Right ventricle myocardium superior (tissue), 1 donor: ENCODE results near the gene ALX4. TPM values are rescaled to one million over a fixed set of nuclear protein-coding genes. Genes with fewer than 3 reads are reported as not detected.

ENCODE experiments used
- ATAC-seq: fragments of 200-7000 bp; cut with Tn5 transposase; one replicate; pipeline ENCODE4 v1.9.1; 2020; ENCODE audit warnings: mild to moderate bottlenecking; ENCODE audit not compliant: poor library complexity
- DNase-seq: peaks from one replicate; pipeline ENCODE4 v3.0.0-alpha.2; 2020
- intact Hi-C: fragments of 100-400 bp; cut with DNase I; formaldehyde crosslinking; loops from one replicate; pipeline ENCODE4 v1.11.2; 2022
- total RNA-seq: library from RNA; stranded (reverse); fragmentation: NEBNext Ultra II Directional; extraction: Animal tissue kit (Norgen Biotek cat#: 25700); gene quantifications from one replicate; pipeline ENCODE4 v1.2.1, GENCODE V29; 2021
- donor health status: DM: no; HTN: yes; CAD: no; lungs with severe emphysema.

Gene ALX4
- total RNA-seq, 1 donor from 2014 or later, result 0.03 TPM

DNA sequence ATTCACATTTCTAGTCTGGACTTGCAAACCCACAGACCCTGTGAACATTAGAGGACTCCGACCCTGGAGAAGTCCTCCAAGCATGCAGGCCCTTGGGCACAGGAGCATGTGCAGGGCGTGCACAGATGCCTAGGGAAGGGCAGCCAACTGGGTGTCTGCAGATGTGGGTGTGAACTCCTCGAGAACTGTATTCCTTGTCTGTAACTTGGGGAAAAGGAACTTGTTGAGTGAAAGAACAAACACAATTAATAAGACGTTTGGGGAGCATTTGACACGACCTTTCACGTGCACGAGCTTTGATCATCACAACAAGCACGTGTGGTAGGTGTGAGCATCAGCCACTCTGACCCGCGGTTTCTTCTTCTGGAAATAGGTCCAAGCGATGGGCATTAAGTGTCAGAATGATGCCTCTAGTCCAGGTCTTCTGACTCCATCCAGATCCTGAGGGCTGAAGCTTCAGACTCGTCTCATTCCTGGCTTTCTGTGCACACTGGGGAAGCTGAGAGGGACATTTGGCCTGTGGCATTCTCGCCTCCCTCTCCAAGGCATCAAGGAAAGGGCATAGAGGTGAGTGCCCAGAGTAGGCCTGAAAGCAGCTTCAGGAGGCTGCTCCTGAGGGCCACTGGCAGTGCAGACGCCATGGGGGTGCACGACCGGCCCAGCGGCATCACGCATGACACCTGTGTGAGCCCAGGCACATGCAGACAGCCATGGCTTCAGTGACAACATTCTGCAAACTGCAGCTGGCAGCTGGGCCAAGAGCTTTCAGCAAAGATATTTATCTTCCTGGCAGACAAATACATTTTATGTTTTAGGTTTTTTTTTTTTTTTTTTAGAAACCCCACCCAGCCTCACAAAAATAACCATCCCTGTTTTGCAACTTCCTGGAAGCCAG is 32.5 kb downstream of the ALX4 start:
- intact Hi-C loops, result no loop called here
- no peak for ATAC-seq
- DNase-seq, result no peak

DNA sequence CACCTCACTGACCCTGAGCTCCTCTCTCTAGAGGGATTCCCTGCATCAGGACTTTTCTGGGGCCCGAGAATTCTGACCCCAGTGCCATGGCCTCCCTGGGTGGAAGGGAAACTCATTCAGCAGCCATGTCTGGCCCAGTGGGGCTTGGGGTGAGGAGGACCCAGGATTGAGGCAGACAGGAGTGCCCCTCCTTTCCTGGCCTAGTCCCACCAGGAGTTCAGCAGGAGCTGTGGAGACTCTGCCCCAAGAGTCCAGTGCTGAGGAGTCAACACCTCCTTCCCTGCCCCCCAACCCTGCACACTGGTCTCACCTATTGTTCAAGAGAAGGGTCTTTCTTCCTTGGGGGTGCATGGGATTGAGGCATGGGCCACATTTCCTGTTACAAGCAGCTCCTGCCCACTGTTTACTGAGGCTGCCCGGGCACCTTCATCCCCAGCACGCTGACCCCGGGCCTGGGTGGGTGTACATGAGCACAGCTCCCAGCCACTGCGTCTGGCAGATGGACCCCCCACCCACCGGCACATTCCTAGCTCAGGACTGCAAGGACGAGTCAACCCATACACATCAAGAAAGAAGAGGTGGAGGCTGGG is 33.9 kb downstream of the ALX4 start:
- no peak for ATAC-seq
- DNase-seq, result no peak
- intact Hi-C loops, result no loop called here

DNA sequence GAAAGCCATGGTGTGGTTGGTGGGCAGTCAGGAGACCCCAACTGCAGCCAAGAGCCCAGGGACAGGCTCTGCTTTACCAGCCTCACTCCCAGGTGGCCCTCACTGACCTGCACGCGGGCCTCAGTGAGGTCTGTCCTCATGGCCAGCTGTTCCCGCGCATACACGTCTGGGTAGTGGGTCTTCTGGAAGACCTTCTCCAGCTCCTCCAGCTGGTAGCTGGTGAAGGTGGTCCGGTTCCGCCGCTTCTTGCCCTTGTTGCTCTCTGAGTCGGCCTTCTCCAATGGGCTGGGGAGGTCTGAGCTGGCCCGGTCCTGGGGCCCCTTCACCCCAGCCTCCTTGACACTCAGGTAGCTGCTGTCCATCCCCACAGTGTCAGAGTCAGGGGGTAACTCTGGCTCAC is 34.7 kb downstream of the ALX4 start:
- intact Hi-C loops, result no loop called here
- no peak for DNase-seq
- no peak for ATAC-seq

DNA sequence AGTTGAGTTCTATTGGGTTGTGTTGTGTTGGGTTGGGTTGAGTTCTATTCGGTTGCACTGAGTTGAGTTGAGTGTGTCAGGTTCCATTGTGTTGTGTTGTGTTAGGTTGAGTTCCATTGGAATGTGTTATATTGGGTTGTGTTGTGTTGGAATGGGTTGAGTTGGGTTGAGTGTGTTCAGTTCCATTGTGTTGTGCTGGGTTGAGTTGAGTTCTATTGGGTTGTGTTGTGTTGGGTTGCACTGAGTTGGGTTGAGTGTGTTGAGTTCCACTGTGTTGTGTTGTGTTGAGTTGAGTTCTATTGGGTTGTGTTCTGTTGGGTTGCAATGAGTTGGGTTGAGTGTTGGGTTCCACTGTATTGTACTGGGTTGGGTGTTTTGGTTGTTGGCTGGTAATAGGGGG is 35.5 kb downstream of the ALX4 start:
- DNase-seq, result no peak
- ATAC-seq, result no peak
- intact Hi-C loops, result no loop called here

DNA sequence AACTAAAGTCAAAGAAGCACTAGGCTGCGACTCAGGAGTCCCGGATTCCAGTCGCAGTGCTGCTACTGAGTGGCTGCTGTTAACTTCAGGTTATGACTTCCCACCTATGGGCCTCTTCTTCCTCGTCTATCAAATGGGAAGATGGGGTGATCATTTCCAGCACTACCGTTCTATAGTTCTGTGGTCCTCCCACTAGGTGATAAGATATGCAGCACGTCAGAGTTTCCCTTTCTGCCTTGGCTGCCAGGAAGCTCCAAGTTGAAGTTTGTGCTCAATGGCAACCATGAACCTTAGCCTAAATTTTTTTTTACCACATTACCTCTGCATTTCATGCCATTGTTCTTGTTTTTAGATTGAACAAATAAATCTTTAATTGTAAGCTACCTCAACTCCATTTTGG is 38.7 kb downstream of the ALX4 start:
- intact Hi-C loops, result no loop called here
- ATAC-seq (no peak), DNase-seq (no peak)

DNA sequence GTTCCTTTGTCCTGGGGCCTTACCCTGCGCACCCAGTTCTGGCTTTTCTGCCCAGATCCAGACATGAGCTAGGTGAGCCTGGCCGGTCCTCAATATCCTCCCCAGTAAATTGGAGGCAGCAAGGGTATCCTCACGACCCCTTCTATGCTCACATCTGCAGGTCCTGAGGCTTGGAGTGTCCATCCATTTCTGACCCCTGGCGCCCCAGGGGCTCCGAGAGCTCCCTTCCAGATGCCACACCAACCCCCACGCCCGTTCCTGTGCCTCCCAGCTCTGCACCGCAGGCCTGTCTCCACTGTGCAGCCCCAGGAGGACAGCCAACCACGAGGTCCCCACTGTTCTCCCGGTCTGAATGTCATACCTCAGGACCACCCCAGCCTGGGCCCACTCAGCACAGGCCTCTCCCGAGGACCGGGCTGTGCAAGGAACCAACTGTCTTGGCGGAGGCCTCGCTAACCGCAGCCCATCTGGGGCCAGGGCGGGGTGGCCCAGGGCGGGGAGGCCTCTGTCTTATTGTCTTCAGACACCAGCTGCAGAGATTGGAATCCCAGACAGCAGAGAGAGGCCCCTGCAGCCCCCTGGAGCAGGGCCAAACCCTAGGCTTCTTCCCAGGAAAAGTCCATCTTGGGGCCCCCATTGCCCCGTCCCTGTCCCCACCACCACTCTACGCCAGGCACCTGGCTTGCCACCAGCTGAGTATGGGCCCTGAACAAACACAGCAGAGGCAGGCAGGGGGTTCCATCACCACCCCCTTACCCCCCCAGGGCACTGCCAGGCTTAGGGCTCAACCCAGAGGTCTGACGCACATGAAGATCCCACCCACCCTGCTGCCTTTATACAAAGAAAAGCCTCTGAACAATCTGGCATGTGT is 39.3 kb downstream of the ALX4 start:
- no peak for DNase-seq
- ATAC-seq, result no peak
- intact Hi-C loops, result no loop called here

DNA sequence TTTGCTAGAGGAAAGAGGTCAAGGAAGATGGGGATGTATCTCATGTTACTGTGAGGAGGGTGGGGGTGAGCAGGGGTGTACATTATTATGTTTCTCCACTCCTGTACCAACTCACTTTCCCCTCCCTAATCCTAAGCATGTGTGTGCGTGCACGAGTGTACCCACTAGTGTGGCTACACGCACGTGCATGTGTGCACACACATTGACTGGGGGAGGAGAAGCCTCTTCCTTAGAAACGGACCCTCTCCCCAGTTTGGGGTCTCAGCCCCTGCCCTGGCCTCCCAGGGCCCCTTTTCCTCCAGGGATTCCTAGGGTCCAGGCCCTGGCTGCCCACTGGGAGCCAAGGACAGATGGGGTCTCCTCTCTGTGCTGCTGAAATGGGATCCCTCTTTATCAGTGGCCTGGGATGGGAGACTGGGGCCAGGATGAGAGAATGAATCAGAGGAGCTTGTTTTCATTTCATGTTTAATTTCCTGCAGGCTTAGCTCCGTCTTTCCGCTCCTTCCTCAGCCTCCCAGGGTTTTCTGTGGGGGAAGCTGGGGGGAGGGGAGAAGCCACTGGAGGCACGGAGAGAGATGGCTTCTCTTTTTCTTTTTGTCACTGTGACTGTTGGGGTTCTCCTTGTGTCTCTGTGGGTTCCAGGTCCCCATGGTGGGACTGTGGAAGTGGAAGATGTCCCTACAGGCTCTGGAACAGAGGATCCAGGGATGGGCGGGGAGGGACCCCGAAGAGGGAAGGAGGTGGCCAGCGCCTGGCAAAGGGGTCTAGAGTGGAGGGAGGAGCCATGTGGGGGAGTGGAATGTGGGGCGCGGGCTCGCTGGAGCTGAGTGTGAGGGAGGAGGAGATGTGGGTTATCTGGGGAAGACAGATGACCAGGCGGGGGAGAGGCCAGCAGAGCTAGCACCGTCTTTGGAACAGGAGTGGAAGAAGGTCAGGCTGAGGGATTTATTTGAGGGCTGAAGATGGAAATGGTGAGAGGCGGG is 40.3 kb downstream of the ALX4 start:
- DNase-seq, result no peak
- ATAC-seq, result peak; percentile 22
- intact Hi-C loops, result no loop called here

DNA sequence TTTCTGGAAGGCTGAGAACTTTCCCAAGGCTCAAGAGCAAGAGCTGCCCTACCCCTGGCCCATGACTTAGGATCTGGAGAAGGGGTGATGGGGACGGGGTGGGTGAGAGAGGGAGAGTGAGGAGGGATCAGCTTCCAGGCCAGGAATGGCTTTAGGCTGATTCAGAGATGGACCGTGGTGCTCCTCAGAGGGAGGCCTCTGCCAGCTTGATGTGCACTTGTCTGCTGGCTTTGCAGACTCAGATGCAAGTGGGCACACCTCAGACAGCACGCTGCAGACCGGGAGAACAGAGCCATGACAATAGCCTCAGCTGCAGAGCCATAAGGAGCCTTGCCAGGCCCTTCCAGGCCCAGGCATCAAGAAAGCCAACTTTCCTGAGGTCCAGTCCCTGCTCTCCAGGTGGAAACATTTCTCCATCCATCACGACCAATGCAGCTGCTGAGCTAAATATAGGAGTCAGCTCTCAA is 41.3 kb downstream of the ALX4 start:
- no peak for DNase-seq

DNA sequence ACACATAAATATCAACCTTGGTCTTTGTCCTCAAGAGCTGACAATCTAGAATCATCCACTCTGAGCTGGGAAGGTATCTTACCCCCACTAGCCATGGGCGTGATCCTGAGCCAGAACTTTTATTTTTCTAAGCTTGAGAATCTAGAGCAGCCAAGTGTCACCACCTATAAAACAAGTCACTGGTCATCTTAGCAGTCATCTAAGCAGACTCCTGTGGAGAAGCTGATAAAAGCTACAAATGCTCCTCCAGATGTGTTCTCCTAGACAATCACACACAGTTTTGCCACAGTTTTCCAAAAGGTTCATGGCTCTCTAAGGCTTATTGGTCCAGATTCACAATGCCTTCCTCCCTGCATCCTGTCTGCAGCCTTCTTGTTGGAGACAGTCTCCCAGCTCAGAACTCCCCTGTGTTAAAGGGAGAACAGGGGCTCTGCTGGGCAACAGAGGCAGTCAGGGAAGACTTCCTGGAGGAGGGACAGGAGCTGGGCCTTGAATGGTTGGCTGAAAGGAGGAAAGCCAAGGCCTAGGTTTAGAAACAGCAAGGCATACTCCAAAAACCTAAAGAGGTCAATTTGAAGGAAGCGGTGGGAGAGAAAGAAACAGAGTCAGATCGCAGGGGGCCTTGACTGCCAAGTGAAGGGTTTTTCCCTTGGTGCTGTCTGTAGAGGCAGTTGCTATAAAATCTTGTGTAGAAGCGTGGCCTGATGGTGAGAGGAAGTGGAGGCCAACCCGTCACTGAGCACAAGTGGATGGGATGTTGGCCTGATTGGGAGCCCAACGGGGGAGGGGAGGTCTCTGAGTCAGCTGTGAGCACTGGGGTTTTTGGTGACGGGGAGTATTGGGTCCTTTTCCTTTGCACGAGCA is 42.0 kb downstream of the ALX4 start:
- DNase-seq (no peak), ATAC-seq (no peak)
- intact Hi-C loops, result no loop called here

More for the DNA sequence above, 41.3 kb downstream of the ALX4 start:
- intact Hi-C loops, result no loop called here
- no peak for ATAC-seq

DNA sequence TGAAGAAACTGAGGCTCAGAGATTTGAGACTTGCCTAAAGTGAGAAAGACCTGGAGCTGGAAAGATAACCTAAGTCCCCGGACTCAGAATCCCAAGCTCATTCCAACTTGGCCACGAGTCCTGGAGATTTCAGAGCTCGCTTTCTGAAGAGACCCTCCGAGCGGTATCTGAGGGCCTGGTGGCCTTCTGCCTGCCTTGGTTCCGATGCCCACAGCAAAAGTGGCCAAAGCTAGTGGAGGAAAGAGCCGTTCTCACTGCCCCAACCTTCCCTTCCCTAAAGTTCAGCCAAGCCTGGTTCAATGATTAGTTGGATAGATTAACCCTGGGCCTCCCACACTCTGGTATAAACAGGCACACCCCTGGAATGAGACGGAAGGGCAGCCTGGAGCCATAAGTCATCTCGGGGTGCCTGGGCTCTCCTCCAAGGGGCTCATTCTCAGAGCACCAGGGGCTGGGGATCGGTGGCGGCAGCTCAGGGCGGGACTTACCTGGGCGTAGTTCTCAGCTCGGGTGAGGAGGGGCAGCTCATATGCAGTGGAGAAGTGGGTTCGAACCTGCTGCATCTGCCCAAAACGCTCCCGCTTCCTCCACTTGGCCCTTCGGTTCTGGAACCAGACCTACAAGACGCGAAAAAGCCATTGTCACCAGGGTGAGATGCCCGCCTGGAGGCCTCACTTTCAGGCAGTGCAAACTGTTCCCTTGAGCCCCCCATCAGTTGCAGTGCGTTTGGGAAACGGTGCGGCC is 42.8 kb downstream of the ALX4 start:
- ATAC-seq (no peak), DNase-seq (no peak)
- intact Hi-C loops, result no loop called here

DNA sequence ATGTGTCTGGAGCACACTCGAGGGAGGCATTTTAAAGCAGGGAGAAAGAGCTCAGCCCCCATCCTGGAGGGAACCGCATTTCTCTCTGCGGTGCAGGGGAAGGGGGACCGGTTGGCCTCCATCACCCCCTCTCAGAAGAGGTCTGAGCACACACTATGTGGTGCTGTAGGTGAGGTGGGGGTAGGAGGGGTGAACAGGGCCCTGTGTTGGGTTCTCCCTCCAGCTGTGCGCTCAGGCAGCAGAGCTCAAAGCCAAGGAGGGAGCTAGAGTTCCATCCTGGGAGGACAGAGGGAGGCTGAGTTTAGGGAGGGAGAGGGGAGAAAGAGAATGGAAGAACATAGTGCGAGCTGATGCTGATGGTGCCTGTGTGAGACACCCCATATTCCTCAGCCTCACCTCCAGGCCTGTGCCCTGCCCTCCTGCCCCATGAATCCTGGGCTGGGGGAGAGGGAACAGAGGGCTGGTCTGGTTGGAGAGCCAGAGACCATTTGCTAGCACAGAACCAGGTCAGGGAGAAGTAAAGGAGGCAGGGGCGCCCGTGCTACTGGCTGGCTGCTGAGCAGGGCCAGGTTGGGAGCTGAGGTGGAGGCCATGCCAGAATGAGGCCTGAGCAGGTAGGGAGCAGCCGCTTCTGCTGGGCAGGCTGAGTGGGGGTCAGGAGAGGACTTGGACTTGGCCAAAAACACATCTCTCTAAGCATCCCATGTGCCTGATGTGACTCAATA is 43.7 kb downstream of the ALX4 start:
- no peak for DNase-seq
- intact Hi-C loops, result no loop called here
- no peak for ATAC-seq

DNA sequence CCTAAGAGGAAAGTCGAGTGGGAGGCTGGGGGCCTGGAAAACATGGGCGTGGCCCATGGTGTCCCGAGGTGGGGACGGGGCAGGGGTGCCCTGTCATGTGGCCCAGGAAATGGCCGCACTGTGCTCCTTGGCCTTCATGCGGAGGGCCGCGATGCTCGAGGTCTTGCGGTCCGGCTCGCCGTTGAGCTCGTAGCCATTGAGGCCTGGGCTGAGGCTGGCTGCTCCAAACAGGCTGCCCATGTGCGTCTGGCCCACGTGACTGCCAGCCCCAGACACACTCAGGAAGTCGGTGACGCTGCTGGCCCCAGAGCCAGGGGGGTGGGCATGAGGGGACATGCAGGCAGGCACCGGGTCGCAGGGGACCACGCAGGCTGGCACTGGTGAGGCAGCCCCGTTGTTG is 45.2 kb downstream of the ALX4 start:
- DNase-seq (no peak), ATAC-seq (no peak)
- intact Hi-C loops, result no loop called here

DNA sequence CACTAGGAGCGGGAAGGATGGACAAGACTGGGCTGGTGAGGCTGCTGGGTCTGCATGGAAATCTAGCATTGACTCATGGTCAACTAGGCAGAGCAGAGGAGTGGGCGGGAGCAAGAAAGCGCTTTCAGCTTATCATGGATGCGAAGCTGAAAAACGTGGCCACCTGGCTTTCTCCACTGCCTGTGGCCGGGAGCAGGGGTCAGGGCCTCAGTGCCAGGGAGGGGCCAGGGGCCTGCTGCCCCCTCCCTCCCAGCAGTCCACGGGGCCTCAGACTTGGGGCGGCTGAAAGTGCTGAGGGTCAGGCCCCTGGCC is 45.5 kb downstream of the ALX4 start:
- DNase-seq, result no peak
- intact Hi-C loops, result no loop called here
- no peak for ATAC-seq

DNA sequence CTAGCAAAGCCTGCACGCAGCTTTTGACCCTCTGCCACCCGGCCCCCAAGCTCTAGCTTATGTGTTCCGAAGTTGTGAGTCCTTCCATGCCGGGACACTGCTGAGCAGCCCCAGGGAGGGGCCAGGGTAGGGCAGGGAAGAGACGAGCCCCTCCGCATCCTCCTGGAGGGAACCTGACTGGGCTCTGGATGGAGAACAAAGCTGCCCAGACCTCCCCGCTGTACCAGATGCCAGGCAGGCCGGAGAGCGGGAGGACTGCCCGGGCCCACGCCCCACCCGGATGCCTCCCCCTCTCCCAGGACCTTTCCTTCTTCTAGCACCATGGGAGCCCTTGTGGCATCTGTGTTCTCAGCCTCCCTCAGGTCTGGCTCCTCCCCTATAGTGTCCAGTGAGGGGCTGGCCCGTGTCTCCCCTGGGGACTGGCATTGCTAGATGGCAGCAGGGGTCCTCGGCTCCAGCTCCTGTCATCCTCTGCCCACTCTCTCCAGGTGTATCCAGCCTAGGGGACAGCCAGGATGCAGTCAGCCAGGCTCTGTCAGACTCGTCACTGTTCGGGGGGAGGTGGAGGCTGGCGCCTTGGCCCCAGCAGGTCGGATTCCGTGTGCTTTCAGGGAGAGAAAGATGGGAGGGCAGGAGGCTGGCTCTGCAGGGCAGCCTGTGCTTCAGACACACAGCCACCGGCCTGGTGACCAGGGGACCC is 46.1 kb downstream of the ALX4 start:
- ATAC-seq (no peak), DNase-seq (no peak)
- intact Hi-C loops, result no loop called here

DNA sequence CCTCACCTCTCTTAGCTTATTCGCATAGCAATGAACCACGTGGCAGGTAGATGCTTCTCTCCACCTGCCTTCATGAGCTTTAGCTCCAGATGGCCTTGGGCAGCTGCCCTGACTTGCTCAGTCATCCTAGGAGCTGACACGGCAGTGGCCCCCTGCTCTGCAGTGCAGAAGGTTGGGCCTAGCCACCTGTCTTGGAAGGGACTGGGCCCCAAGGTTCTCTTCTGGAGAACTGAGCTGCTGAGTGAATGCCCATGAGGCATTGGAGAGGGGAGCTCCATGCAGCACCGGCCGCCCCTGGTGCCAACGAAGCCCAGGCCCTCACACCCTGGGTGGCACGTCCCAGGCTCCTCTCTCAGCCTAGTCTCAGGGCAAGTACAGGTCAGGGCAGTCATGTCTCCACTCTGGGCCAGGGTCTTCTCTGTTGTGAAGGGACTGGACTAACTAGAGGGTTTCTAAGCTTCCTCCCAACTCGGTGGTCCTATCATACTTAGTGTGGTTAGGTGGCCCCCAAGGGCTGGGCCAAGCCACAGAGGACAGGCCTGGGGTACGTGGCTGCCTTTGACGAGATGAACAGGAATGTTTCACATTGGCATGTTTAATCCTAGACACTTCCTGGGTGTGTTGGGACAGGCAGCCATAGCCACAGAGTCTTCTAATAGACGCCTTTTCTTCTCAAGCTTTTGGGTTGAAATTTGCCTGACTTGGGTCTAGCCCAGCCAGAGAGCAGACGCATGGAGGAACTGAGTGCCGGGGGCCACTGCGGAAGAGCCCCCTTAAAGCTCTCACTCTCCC is 47.9 kb downstream of the ALX4 start:
- ATAC-seq (no peak), DNase-seq (no peak)
- intact Hi-C loops, result no loop called here
